Endothelial cell of umbilical vein (primary cell): ENCODE results near the gene NFKBIE. TPM values are rescaled to one million over a fixed set of nuclear protein-coding genes. Genes with fewer than 3 reads are reported as not detected.

Experiments used
- BruUV-seq: library from RNA; stranded (reverse); fragments of 400-500 nt; replicated peaks from 2 replicates; lab custom pipeline; 2021; lab: Mats Ljungman, UMichigan
- CTCF ChIA-PET: fragments of 300-600, 350-600 bp; sonication (Branson Sonifier 250); formaldehyde crosslinking; loops from one replicate; lab custom pipeline; 2021; ENCODE audit warnings: antibody characterized with exemption, inconsistent platforms; lab: Charles Lee
- POLR2A ChIA-PET: fragments of 300-600, 350-600 bp; sonication (Branson Sonifier 250); formaldehyde crosslinking; loops from one replicate; lab custom pipeline; 2021; ENCODE audit warnings: antibody characterized with exemption, inconsistent platforms; lab: Charles Lee
- DNase-seq: peaks from one replicate; pipeline ENCODE4 v3.0.0-alpha.2; 2011; ENCODE audit warnings: low read depth, low spot score
- FAIRE-seq: peaks from 2 replicates; lab custom pipeline; 2011; peaks lifted over from hg19 to GRCh38; lab: Jason Lieb, UNC
- H2AFZ ChIP-seq: 2 replicates; pipeline ENCODE4 v1.6.0; 2012; ENCODE audit warnings: low read depth, low read length, control low read depth, inconsistent platforms
- H3K27ac ChIP-seq: 2 replicates; pipeline ENCODE4 v1.5.1; 2011; ENCODE audit warnings: low read depth, mild to moderate bottlenecking, control low read depth, low read length, moderate library complexity; ENCODE audit not compliant: insufficient read depth
- H3K27me3 ChIP-seq, 2 experiments: 2 replicates each; pipeline versions ENCODE4 v1.6.0 to v1.6.1; 2011; ENCODE audit warnings: low read length in 2 of 2, mixed read lengths in 1 of 2; ENCODE audit not compliant: control insufficient read depth in 2 of 2, insufficient read depth in 2 of 2
- H3K36me3 ChIP-seq, 2 experiments: 2 replicates in 1 of 2; 3 replicates in 1 of 2; pipeline ENCODE4 v1.5.1; 2011; ENCODE audit warnings: low read length in 2 of 2, mild to moderate bottlenecking in 1 of 2, moderate library complexity in 1 of 2; ENCODE audit not compliant: control insufficient read depth in 2 of 2, insufficient read depth in 2 of 2; ENCODE audit errors: extremely low read depth in 1 of 2
- H3K4me1 ChIP-seq: 3 replicates; pipeline ENCODE4 v1.5.1; 2011; ENCODE audit warnings: mild to moderate bottlenecking, low read length; ENCODE audit not compliant: control insufficient read depth, insufficient read depth; ENCODE audit errors: extremely low read depth
- H3K4me2 ChIP-seq: 2 replicates; pipeline ENCODE4 v1.6.1; 2011; ENCODE audit warnings: low read length, control low read depth, mixed read lengths; ENCODE audit not compliant: insufficient read depth
- H3K4me3 ChIP-seq, 3 experiments: fragments of 200-600 bp in 1 of 3; sonication (generic), shearing (Covaris generic) in 1 of 3; replicated peaks in 1 of 3; 2 replicates each; pipeline ENCODE4 v1.5.1; 2011 to 2016; ENCODE audit warnings: control low read depth in 3 of 3, low read length in 3 of 3, mild to moderate bottlenecking in 2 of 3, inconsistent platforms in 1 of 3, low read depth in 1 of 3, moderate library complexity in 1 of 3; ENCODE audit not compliant: insufficient read depth in 1 of 3
- H3K79me2 ChIP-seq: 2 replicates; pipeline ENCODE4 v1.6.0; 2012; ENCODE audit warnings: low read length, inconsistent platforms; ENCODE audit not compliant: control insufficient read depth, insufficient read depth
- H3K9ac ChIP-seq: replicated peaks from 2 replicates; pipeline ENCODE3; 2011; ENCODE audit warnings: low read length, control low read depth; ENCODE audit not compliant: insufficient read depth; ENCODE audit errors: extremely low read depth
- H3K9me1 ChIP-seq: replicated peaks from 3 replicates; pipeline ENCODE4 v1.6.0; 2011; ENCODE audit warnings: mild to moderate bottlenecking, low read length; ENCODE audit not compliant: control insufficient read depth, insufficient read depth; ENCODE audit errors: extremely low read depth
- H3K9me3 ChIP-seq: replicated peaks from 2 replicates; pipeline ENCODE4 v1.5.1; 2012; ENCODE audit warnings: low read length, inconsistent platforms; ENCODE audit not compliant: control insufficient read depth, insufficient read depth
- H4K20me1 ChIP-seq: replicated peaks from 2 replicates; pipeline ENCODE3; 2011; ENCODE audit warnings: mild to moderate bottlenecking, low read length; ENCODE audit not compliant: control insufficient read depth, insufficient read depth; ENCODE audit errors: extremely low read depth
- CTCF ChIP-seq, 2 donors: IDR thresholded peaks; 1 replicate in 1 of 2; 2 replicates in 1 of 2; pipeline ENCODE4 v1.5.1; 2011; ENCODE audit warnings: low read length in 2 of 2, mild to moderate bottlenecking in 2 of 2, moderate library complexity in 2 of 2, control low read depth in 1 of 2, inconsistent platforms in 1 of 2, low read depth in 1 of 2; ENCODE audit not compliant: insufficient read depth in 1 of 2; ENCODE audit errors: extremely low read depth in 1 of 2
- FOS ChIP-seq: IDR thresholded peaks from 2 replicates; pipeline ENCODE4 v1.6.1; 2011; ENCODE audit warnings: mild to moderate bottlenecking, low read length, moderate library complexity, borderline replicate concordance; ENCODE audit not compliant: insufficient read depth
- JUN ChIP-seq: IDR thresholded peaks from 2 replicates; pipeline ENCODE4 v1.6.1; 2011; ENCODE audit warnings: borderline replicate concordance, low read depth; ENCODE audit not compliant: insufficient read length, insufficient read depth
- MAX ChIP-seq: IDR thresholded peaks from 2 replicates; pipeline ENCODE4 v1.6.1; 2011; ENCODE audit not compliant: insufficient read depth, insufficient read length
- POLR2A ChIP-seq: IDR thresholded peaks from 2 replicates; pipeline ENCODE4 v1.6.1; 2012; ENCODE audit warnings: low read depth, mild to moderate bottlenecking, control low read depth, low read length
- POLR2AphosphoS5 ChIP-seq: IDR thresholded peaks from 2 replicates; pipeline ENCODE4 v1.6.1; 2012; ENCODE audit warnings: low read depth, mild to moderate bottlenecking, control low read depth, low read length, moderate library complexity; ENCODE audit not compliant: insufficient read depth
- dilution Hi-C: fragments of 300-500 bp; cut with MboI; formaldehyde crosslinking; loops from one replicate; pipeline ENCODE4 v1.15.0; 2019; ENCODE audit warnings: low sequenced_read_pairs; ENCODE audit not compliant: extremely low pct_ligation_motif_present
- intact Hi-C: fragments of 100-400 bp; cut with micrococcal nuclease; formaldehyde crosslinking; loops from one replicate; pipeline ENCODE4 v1.10.0; 2022
- polyA plus RNA-seq, 4 experiments: library from polyadenylated mRNA; depleted of rRNA in 3 of 4; stranded (reverse) in 3 of 4; unstranded in 1 of 4; fragments of >200 nt; gene quantifications; 2 replicates each; pipeline versions ENCODE4 v1.2.1 to v1.2.3, GENCODE V29; 2011 to 2012; ENCODE audit warnings: missing spikeins in 1 of 4
- total RNA-seq: library from RNA; stranded (reverse); gene quantifications from 2 replicates; pipeline ENCODE4 v1.2.3, GENCODE V29; 2021

The NFKBIE gene
- total and polyA plus RNA-seq, 2 donors (not counting 3 experiments of a cell fraction or from before 2014, with no cell fraction given), result 19.0 to 22.6 TPM

- no peaks in the 10 kb centered on the region for H3K9me3 ChIP-seq
- POLR2A ChIA-PET, result interaction anchor here (0.6 to 2.9 kb wide), 5 partner anchors 10 to 161 kb away, joined by 3 to 49 read pairs (median 4); partner anchors contain the start of genes HSP90AB1 and TMEM63B
- H3K4me3 ChIP-seq, result peak within 1 kb of the TSS; percentile 67 to 89 (median 74)
- H3K4me2 ChIP-seq, result peak within 1 kb of the TSS; percentile 63
- CTCF ChIA-PET, result interaction anchor here (0.8 to 3.3 kb wide), 20 partner anchors 10 to 160 kb away, joined by 3 to 38 read pairs (median 4); partner anchors contain the start of gene HSP90AB1
- H3K27ac ChIP-seq, result peak within 1 kb of the TSS; percentile 49
- H3K9ac ChIP-seq, result peak within 1 kb of the TSS; percentile 69
- peaks cover 30% of the 10 kb centered on the region for H3K79me2 ChIP-seq
- H2AFZ ChIP-seq, result peak within 1 kb of the TSS; percentile 56
- BruUV-seq, result no TSS peak
- H3K27me3 ChIP-seq, result no peaks in the 10 kb centered on the region
- peaks cover 19 to 45% of the 10 kb centered on the region in 2 experiments for H3K36me3 ChIP-seq
- intact Hi-C loops, result loop anchor here (1.0 to 2.0 kb wide), 2 partner anchors 36 to 85 kb away; no protein-coding TSS in a partner anchor
- DNase-seq, result peak; percentile 76
- no peaks in the 10 kb centered on the region for H3K9me1 ChIP-seq
- peaks cover 14% of the 10 kb centered on the region for H3K4me1 ChIP-seq
- dilution Hi-C loops, result no loop called here
- FAIRE-seq, result peak; percentile 73
- TF ChIP-seq JUN, result no peak
- peak; percentile 88 for TF ChIP-seq POLR2AphosphoS5
- peak; percentile 84 for TF ChIP-seq MAX
- peak; percentile 79 for TF ChIP-seq POLR2A
- peak; percentile 65 to 66 for TF ChIP-seq CTCF (IDR thresholded peaks at IDR 0.05; ENCODE audit: extremely low read depth in 1 of 2, insufficient read depth in 1 of 2, low read depth in 1 of 2, low read length in 2 of 2)
- TF ChIP-seq FOS, result no peak
- H4K20me1 ChIP-seq, result no peaks in the 10 kb centered on the region
These were observed 8.2 kb downstream of the NFKBIE start, which contains the start of gene SLC35B2 for GRCh38 chr6:44257025-44257752. Gene SLC35B2, minus strand, starts transcription at chr6:44257528. Its CDS starts 118 bp downstream, at chr6:44257410.
